Inferior parietal cortex (tissue), 1 donor: ENCODE data around the gene MATN1.
"Not testable (repeated sequence)": the region's sequence is repeated elsewhere in the genome, so short reads cannot be mapped to it uniquely, and the experiment has no call there.

Source experiments
- DNase-seq: peaks from one replicate; pipeline ENCODE4 v3.0.0-alpha.2; 2016; ENCODE audit errors: extremely low spot score

The MATN1 gene, protein sequence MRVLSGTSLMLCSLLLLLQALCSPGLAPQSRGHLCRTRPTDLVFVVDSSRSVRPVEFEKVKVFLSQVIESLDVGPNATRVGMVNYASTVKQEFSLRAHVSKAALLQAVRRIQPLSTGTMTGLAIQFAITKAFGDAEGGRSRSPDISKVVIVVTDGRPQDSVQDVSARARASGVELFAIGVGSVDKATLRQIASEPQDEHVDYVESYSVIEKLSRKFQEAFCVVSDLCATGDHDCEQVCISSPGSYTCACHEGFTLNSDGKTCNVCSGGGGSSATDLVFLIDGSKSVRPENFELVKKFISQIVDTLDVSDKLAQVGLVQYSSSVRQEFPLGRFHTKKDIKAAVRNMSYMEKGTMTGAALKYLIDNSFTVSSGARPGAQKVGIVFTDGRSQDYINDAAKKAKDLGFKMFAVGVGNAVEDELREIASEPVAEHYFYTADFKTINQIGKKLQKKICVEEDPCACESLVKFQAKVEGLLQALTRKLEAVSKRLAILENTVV

DNA sequence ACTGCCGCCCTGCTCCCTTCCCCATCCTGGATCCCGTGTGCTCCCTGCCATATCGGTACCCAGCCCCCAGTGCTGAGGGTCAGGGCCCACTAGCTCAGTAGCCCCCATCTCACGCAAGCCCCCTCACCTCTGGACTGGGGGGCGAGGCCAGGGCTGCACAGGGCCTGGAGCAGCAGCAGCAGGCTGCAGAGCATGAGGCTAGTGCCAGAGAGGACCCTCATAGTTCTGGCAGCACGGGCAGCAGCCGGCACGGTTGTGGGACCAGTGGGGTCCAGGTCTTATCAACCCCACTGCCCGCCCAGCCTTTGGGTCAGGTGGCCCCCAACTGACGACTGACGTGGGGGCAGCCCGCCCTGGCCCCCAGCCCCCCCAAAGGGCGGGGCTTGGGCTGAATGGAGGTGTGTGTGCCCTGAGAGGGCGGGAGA is at the start of gene MATN1:
Gene MATN1, minus strand, starts transcription at position 255 of the 425 bp plus-strand sequence. Its CDS starts 34 bp downstream, at position 221.
- no peak for DNase-seq

DNA sequence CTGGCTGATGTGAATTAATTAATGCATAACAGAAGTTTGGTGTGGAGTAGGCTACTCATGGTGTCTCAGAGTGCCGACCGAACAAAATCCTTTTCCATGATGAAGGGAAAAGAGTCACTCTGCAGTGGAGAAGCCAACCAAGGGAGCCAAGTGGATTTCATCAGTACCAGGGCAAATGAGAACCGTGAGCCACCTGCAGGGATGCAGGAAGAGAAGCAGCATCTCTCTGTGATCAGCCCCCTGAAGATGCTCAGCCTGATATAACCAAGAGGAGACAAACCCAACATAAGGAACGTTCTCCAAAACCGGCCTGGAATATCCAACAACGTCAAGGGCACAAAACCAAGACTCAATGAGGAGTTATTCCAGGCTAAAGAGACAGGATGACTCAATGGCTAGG is 47.6 kb upstream of the MATN1 start:
- no peak for DNase-seq

DNA sequence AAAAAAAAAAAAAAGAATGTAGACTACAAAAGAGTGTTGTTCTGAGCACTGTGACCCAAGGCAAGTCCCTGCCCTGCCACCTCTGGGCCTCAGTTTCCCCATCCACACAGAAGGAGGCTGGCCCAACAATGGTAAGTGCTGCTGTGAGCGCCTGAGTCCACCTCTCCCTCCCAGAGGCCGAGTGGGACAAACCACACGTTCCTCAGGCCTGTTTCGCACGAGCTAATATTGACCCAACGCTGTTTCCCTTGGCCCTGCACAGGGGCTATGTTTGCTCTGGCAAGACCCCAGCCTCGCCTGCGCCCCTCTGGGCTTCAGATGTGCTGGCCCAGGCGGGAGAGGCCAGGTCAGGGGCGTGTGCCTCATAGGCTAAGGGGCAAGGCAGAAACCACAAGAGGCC is 46.8 kb upstream of the MATN1 start:
- DNase-seq: no peak

DNA sequence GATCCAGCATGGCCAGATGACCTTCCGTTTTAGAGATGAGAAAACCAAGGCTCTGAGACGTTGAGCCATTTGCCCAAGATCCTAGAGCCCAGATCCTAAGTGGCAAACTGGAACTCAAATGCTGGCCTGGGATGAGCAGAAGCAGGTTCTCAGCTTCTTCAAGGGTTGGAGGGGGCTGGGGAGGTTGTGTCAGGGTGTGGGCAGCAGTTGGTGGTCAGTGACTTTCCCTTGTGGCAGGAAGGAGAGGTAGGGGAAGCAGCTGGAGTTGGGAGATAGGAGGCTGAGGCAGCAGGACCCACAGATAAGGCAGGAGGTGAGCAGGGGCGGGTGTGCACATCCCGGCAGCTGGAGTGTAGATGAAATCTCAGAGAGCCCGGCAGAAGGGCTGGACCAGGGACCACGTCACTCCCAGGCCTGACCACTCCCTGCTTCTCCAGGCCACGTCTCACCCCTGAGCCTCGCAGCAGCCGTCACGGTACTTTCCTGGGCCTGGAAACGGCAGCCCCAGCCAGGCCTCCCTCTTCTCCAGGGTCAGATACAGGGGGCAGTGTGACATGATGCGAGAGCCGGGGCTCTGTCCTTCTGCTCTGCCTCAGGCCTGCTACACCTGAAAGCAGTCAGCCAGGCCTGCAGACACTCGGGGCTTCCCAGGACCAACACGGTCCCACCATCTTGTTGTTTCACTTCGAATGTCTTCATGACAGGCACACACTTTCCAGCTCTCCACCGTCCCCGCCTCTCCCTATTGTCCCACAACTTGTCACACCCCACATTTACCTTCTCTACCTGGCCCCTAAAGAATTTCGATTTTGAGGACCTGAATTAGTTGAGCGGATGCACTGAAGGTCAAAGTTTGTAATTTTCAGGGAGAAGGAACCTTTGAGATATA is 45.7 kb upstream of the MATN1 start:
- peak; percentile 59 for DNase-seq

DNA sequence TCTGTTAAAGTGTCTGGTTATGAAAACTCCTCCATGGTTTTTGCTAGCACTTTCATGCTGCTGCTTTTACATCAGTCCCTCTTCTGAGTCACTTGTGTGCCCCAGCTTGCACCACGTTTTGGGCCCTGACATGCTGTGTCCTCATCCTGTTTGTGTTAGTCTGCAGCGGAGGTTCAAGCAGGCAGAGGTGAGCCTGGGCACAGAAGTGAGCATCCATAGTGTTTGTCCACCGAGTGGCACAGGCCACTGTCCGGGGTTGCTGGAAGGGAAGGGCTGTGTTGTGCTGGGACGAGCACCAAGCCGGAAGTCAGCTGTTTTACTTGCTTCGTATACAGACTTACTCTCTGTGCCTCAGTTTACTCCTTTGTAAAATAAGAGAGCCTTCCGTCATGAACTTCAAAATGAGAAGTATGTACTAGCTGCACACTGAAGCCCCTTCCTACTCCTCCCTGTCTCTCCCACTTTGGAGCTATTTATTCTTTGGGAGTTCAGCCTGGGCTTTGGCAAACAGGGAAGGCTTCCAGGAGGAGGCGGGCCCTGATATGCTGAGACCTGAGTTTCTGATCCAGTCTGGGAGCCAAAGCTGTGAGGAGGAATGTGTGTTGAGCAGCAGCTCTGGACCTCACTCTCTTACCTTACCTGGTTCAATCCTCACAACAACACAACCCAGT is 44.9 kb upstream of the MATN1 start:
- no peak for DNase-seq

DNA sequence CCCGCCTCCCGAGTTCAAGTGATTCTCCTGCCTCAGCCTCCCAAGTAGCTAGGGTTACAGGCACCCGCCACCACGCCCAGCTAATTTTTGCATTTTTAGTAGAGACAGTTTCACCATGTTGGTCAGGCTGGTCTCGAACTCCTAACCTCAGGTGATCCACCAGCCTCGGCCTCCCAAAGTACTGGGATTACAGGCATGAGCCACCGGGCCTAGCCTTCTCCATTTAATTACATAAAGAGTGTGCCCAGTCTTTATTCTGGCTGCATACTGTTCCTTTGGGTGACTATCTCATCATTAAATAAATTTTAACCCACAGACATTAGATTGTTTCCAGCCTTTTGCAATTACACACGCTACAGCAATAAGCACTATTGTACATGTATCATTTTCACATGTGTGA is 43.6 kb upstream of the MATN1 start:
- DNase-seq: not testable (repeated sequence)

DNA sequence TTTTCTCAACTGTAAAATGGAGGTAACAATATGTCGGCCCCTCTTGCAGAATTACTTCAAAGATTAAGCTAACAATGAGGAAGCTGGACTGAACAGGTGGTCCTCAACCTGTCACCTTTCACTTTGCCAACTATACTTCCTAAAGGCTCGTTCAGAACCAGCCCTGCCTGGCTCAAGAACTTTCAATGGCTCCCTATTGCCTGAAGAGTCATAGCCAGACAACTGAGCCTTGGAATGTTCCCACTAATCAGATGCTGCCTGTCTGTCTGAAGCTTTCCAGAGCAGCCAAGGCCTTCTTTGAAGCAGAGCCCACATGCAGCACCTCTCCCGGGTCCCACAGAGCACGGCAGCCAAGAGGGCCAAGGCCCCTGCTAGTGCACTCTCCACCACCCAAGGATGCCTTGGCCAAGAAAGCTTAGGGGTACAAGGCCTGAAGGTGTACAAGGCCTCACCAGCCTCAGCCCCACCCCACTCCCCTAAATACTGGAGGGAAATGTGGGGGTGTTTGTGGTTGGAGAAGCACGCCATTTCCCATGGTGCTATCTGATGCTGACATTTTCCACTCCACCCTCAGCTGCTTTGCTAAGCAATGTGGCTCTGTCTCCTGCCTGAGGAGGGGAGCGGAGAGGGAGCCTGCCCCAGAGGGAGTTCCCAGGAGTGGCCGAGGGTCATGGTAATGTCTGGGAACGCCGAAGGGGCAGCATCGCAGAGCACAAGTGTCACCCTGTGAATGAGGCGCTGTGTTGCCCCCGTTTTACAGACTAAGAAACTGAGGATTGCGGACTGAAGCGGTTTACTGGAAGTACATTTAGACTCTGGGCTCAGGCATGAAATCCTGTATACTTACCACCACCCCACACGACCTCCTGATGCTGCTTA is 42.4 kb upstream of the MATN1 start:
- DNase-seq: no peak

DNA sequence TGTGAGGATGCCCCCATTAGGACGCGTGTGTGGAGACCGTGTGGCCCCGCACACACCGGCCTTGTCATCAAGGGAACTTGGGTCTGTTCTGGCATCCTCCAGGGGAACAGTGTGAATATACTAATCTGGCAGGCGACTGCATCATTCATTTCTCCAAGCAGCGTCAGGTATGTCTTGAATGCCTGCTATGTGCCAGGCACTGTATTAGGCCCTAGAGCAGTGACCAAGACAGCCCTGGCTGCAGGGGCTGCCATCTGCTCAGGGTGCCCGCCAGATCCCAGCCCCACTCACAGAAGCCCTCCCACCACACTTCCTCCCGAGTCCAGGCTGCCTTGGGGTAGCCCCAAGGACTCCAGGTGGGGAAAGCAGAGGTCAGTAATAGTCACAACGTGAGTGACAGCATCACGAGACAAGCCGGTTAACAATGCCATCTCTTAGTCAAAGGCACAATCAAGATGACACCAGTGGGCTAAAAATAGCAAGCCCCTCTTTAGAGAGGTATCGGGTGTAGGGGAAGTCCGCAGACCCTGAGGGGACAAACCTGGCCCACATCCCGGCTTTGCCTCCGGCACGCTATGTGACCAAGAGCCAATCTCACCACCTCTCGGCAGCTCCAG is 41.7 kb upstream of the MATN1 start:
- DNase-seq: no peak

DNA sequence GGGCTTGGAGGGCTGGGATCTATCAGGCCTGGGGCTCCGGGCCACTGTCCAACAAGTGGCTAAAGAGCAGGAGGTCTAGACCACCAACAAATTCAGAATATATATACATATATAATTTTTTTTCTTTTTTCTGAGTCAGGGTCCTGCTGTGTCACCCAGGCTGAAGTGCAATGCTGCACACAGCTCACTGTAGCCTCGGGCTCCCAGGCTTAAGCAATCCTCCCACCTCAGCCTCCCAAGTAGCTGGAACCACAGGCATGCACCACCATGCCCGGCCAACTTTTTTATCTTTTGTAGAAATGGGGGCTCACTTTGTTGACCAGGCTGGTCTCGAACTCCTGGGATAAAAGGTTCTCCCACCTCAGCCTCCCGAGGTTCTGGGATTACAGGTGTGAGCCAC is 41.0 kb upstream of the MATN1 start:
- no peak for DNase-seq

DNA sequence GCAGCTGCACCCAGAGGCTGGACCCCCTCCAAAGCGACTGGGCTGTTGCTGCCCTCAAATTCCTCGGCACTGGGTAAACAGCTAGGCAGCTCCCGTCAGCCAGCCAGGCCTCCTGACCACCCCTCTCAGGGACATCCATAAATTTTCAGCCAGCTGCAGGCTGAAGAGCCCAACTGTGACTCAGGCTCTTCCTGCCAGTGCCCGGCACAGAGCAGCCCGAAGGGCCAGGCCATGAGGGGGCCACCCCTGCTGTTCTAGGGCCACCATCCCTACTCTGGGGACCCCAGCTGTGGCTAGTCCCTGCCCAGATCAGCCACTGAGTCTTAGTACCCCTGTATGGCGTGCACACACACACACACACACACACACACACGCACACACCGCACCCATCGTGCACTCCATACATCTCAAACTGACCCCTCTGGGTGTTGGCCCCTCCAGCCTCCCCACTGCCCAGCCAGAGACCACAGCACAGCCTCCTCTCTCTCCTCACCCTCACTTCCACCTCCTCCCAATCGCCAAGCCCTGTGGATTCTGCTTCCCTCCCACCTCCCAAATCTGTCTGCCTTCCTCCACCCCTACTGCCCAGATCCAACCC is 40.4 kb upstream of the MATN1 start:
- no peak for DNase-seq

DNA sequence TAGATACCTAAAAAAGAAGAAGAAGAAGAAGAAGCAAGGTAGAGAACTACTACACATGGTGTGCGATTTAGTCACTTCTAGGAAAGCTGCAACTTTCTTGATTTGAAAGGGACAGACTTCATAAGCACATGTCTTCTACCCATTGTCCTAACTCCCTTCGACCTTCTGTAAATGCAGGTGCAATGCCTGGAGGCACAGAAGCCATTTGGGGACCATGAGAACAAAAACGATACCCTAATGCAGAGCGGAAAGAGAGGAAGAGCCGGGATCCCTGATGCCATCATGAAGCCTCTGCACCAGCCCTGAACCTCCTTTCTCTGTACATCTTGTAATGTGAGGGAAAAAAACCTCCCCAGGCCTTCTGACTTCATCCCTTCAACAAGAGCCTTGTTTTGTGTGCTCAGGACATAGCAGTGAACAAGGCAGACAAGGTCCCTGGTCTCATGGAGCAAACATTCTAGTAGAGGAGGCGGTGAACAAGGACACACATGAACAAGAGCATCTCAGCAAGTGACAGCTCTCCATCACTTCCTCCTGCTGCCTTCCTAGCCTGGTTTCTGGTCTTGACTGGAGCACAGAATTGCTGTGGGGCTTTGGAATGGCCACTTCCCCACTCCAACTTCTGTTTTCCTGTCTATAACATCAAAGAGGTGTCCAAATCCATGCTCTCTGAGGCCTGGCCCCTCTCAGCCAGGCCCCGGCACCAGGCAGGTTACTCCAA is 39.7 kb upstream of the MATN1 start:
- no peak for DNase-seq

DNA sequence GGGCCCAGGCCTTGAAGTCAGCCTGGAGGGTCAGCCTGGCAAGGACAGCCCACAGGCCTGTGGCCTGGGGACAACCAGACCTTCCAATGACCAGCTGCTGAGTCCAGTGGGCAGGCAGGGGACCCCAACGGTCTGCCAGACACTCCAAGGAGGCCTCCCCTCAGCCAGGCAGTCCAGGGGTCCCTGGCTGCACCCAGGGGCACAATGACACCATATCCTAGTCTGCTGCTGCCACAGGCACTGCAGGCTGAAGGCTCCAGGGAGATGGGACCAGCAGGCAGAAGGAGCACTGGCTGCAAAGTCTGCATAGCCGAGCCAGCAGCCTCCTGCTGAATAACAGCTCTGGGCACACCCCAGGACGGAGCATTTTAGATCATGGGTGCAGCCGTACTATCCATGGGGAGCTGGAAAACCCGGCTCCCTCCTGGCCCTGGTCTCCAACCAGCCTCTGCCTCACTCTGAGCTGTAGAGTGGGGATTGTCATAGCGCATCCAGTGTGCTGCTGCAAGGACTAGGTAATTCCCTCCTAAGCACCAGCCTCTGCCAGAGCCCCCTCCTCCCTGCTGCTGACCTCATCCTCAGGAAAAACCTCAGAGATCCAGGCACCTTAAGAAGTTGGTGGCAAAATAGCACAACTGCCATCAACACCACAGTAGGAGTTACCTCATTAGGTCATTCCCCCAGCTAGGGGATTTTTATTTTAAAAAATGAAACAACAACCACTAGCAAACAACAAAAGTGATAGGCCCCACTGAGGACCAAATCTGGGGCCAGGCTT is 39.0 kb upstream of the MATN1 start:
- no peak for DNase-seq

DNA sequence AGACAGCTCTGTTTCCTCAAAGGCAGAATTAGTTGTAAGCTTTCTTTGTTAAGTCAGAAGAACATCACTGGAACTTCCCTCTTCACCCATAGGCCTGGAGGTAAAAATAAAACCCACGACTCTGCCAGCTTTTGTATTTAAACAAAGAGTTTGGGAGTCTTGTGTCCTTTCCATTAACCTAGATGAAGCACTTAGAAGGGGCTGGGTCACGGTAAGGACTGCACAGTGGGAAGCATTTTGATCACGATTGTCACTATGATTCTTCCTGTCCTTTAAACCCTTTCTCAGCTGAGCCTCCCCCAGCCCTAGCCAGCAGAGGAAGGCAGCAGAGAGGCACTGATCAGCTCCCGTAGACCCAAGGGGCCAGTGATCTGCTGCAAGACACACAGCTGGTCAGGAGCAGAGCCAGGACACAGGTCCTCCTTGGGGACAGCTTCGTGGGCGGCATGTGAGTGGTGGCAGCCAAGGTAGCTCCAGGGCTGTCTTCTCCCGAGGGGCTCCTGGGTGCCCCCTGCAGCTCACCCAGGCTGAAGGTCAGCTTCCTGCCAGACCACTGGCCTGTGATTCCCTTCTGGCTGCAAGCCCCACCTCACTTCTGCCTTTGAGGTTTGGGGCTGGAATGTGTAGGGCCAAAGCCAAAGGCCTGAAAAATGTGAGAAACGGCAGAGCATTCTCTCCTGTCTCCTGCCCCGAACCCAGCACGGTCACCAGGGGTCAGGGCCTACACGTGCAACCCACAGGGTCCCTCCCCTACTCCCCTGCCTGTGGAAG is 38.2 kb upstream of the MATN1 start:
- DNase-seq: no peak

DNA sequence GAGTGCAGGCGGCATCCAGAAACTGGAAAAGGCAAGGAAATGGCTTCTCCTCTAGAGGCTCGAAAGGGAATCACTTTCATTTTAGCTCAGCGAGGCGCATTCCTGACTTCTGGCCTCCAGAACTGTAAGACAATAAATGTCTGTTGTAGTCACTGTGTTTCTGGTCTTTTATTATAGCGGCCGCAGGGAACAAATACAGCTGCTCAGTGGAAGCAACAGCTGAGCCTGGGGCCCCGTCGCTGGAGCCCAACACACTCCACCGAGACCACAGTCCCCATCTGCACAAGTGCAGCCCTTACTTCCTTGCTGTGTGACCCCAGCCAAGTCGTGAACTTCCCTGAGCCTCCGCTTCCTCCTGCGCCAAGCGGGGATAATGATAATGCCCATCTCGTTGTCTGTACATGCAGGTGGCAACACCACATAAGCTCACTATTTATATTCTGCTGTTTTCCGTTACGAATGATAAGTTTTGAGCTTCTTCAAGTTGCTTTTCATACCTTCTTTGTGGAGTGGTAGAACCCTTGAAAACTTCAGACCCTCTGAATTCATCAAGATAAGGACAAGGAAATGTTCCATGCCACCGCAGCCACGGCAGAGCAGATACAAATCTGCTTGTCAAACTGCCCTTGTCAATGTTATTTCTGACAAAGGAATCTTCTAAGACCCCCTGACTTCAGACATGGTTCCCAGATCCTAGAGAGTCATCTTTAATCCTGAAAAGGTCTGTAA is 37.4 kb upstream of the MATN1 start:
- no peak for DNase-seq

DNA sequence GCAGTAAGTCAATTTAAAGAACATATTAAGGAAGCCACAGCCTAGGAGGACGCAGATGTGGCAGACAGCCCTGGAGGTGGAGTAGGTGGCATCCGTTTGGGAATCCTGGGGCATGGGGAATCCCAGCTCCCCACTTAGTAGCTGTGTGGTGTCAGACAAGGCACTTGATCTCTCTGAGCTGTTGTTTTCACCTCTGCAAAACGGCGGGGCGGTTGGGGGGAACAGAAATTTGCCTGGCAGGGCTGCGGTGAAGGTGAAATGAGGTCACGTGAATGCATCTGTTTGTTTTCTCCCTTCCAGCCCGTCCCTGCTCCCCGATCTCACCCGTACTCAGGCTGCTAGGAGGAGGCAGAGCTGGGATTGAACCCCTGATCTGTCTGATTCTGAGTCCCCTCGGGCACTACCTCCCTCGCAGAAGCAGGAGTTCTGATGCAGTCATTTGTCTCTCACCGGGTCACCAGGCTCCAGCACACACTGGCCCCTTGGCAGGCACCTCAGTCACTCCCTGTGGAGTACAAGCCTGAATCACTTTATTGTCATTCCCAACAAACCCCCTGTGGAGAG is 36.4 kb upstream of the MATN1 start:
- DNase-seq: no peak

DNA sequence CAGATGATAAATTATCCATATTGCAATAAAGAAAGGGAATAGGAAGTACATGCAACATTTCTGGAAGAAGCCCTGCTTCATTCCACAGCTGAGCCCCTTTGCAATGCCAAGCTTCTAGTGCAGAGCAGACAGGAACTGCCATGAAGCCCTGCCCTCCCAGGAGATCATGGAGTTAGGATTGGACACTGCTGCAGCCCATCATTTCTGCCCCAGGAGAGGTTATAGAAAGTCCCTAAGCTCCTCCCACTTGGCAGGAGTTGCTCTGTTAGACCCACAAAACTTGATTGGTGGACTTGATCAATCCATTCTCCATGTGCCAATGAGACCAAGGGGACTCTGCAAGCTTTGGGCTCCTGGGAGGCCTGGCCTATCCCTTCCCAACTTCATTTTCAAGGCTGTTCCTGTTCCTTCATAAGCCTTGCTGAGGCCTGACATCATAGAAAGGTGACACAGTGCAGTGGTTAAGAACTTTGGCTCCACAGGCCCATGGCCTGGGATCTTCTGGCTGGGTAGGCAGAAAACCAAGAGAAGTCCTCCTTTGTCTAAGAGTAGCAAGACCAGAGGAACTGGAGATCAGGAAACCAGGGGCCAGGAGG is 35.5 kb upstream of the MATN1 start:
- DNase-seq: no peak
